ENCODE measurements around the gene REG1A.

REG1A gene

DNA sequence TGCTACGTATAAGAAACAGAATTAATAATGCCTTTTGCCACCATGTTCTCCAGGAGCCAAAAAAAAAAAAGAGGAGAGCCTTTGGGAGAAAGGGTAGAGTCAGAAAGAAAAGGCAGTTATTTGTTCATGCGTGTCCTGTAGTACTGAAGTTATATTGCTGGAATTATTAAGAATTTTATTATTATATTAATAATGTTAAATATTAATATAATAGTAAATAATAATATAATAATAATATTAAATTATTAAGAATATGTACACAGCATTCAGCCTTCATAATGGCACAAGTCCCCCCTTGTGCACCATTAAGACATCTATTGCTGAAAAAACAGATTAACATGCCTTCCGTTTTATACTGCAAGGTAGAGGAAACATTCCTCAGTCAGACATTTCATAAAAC lies 8.1 kb downstream of the REG1A start:
- no peak for DNase-seq

DNA sequence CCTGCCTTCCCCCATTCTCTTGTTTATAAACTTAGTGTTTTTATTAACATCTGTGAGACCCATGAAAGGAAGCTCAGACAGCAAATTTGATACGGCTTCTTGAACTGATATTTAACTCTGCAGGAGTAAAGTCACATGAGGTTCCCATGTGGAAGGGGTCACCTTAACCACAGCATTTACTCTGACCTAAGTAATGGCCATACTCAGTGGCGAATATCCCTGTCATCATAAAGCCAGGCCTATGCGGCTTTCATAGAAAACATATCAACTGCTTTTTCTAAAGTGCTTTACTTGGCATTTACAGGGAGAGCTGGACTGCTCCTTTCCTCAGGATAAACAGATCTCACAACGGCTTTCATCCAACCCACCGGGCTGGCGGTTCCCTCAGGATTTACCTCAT lies 9.0 kb downstream of the REG1A start:
- DNase-seq = no peak

DNA sequence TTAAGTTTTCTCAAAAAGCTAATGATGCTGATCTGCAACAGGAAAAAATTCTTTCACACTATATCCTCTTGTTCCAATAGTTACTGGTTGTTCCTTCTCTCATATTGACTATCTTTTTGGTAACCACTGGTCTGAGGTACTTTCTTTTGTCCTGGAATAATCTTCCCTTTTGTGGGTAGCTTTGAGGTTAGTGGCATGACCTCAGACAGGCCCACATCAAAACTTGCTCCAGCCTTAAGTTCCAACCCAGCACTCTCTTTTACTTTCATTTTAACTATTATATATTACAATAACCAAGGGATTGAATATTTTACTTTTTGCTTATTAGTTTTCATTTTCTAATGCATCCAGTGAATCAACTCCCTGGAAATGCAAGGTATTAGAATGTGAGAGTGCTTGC lies 9.5 kb downstream of the REG1A start:
- no peak for DNase-seq

DNA sequence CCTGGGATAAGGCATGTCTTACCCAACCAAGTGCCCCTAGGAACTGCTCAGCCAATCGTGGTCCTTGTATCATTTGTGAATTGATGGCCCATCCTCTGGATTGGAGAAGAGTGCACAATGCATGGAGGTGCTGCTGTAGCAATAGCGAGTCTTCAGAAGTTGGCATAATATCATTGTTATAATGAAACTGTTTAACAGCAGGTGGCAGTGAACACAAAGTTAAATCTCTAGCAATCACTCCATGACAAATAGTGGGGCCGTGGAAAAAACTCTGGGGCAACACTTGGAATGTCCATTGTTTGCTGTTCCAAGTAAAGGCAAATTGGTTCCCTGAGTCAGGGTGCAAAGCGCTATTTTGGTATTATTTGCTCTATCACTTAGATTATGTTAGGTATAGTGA lies 11.4 kb downstream of the REG1A start:
- DNase-seq = no peak

DNA sequence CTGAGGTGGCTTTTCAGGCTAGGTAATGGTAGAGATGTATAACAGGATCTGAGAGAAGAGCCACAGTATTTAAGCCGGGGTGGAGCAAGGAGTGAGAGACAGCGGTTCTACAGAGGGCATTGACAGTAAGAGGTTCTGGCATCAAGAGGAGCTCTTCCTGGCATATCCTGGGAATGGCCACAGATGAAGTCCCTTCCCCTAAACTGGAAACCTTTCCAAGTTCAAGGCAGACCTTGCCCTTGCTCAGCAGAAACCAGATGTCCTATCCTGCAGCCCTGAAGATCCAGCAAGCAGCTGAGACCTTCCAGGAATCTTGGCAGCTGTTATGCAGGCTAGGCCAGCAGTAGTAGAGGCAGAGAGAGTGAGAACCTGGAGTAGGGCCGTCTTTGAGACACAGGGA lies 18.1 kb downstream of the REG1A start:
- no peak for DNase-seq

DNA sequence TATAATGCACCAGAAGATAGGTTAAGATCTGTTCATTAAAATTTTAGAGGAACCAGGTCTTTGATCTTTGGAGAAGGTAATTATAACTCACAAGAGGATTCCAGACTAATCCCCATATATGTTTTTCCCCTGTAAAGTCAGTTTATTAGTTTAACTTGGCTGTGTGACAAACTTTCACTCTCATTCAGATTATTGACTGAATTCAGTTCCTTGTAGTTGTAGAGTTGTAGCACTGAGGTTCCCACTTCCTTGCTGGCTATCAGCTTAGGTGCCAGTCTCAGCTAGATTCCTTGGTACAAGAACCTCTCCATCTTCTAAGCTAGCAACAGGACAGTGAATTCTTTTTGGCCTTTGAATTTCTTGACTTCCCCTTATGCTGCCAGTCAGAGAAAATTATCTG lies 19.1 kb downstream of the REG1A start:
- DNase-seq = no peak

DNA sequence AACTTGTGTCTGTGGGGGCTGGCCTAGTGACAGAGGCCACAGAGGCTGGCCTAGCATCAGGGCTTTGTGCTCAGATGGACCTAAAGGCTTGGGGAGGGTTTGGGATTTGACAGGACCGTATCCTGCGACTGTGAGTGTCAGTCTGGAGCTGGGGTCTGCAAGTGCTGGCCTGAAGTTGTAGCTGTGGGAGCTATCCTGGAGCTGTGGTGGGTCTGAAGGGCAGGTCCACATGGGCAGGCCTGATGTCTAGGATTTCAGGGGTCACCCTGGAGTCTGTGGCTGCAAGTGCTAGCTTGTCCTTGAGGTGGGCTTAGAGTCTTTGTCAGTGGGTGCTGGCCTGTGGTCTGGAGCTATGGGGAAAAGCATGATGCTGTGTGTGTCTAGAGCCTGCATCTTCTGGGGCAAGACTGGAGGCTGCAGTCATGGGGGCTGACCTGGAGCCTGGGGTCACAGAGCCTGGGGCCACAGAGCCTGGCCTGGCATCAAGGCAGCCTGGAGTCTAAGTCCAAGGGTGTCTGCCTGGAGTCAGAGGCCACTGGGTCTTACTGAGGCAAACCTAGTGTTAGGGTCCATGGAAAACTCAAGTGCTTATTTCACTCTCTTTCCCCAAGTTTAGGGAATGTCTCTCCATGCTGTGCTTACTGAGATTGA lies 35.7 kb downstream of the REG1A start:
- DNase-seq = no peak

DNA sequence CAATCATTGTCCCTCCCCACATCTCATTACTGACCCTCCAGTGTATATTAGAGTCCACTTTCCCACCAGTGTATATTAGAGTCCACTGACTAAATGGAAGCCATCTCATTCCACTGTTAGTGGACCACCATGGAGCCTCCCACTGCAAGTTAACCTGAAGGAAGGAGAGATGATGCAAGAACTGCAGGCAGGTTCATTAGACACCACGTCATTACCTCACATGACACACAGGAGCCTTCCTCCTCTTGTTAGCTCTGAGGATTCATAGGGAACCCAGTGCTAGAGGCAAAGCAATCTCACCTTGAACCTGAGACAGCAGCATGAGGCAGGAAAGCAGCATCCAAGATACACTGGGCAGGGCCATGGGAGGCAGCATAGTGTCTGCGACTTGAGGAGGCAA lies 38.7 kb downstream of the REG1A start:
- no peak for DNase-seq

DNA sequence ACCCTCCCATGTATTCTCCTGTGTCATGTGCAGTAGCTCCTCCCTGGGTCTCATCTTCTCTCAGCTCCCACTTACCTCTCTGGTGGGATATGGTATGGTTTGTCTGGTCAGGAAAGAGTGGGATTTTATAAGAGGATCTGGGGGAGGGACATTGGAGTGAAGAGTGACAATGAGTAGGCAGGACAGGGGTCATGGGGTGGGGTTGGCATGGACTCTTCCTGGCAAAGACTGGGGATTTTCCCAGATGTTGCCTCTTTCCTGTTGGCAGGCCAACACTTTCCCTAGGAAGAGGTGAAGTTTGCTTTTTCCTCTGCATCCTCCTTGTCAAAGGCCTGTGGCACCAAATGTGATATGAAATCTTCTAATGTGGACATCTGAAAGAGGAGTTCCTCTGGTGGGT lies 39.4 kb downstream of the REG1A start, which contains the start of gene REG3A:
TSS of gene REG3A (minus strand) at position 101 of the 400 bp plus-strand sequence. CDS start 348 bp downstream, outside the sequence.
- no peak for DNase-seq

DNA sequence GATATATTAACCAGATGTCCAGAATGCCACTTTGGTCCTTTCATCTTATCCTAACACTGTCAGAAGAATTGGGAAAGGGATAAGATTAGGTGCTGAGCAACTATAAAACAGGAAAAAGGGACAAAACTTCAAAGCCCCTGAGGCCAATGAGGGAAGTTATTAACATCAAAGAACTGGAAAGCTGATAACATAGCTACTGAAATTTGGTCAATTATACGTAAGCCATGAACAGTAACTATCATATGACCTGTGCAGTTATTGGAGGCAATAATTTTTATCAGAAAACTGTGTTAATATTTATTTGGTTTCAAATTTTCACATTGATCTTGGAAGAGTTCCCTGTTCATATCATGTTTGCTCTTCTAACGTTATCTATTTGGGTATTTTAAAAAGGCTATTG lies 41.8 kb downstream of the REG1A start:
- DNase-seq = no peak

DNA sequence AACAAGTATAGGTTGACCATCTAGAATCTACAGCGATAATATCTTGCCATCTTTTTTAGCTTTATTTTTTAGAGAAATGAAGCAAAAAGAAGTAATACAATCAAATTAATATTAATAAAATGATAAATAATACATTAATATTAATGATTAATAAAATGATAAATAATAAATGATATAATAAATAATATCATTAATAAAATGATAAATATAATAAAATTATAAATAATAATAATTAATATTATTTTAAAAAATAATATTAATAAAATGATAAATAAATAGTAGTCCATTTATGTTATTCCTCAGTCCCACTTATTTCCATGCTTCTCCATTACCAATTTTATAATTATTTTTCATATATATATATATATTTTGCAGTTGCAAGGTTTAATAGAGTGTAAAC lies 42.5 kb downstream of the REG1A start:
- no peak for DNase-seq

DNA sequence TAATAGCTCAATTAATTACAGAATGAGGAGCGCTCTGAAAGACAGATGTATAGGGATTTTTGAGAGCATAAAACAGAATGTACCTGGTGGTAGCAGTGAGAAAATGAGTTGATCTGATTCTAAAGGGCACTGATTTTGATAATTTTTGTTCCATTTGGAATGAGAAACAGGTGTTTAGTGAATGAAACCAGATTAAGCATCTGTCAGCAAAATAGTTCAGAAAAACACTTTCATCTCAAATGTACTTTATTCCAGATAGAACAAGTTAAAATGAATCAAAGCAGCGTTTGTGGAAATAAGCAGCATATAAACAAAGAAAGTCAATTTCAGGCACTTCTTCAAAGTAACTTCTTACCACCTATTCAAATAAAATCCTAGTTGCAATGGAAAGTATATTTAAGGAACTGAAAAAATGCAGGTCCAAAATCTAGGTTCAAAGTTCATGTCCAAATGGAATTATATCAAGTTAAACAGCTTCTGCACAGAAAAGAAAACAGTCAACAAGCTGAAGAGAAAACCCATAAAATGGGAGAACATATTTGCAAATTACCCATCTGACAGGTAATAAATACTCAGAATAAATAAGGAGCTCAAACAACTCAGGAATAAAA lies 51.2 kb downstream of the REG1A start:
- no peak for DNase-seq

Data from EL (cell line).